Peyer's patch (tissue), 4 donors: ENCODE results near the gene SPINK14. TPM values are rescaled to one million over a fixed set of nuclear protein-coding genes. Genes with fewer than 3 reads are reported as not detected.

ENCODE experiments used
- DNase-seq, 3 donors: peaks; one replicate each; pipeline ENCODE4 v3.0.0-alpha.2; 2017 to 2019
- H3K27ac ChIP-seq, 4 donors: fragments of 200-600 bp; sonication (generic); one replicate each; pipeline ENCODE4 v1.5.1; 2016 to 2019
- H3K27me3 ChIP-seq, 2 donors: fragments of 200-600 bp; sonication (generic); one replicate each; pipeline ENCODE4 v1.5.1; 2019
- H3K36me3 ChIP-seq, 3 donors: fragments of 200-600 bp; sonication (generic); one replicate each; pipeline ENCODE4 v1.5.1; 2016 to 2019
- H3K4me1 ChIP-seq, 4 donors: fragments of 200-600 bp; sonication (generic); one replicate each; pipeline ENCODE4 v1.5.1; 2016 to 2019
- H3K4me3 ChIP-seq, 4 donors: fragments of 200-600 bp; sonication (generic); 1 replicate in 3 of 4; 2 replicates in 1 of 4; pipeline ENCODE4 v1.5.1; 2016 to 2019; ENCODE audit warnings: mild to moderate bottlenecking in 1 of 4
- H3K9me3 ChIP-seq, 4 donors: fragments of 200-600 bp; sonication (generic); one replicate each; pipeline ENCODE4 v1.5.1; 2016 to 2019; ENCODE audit warnings: mild to moderate bottlenecking in 1 of 4
- POLR2A ChIP-seq, 2 donors: fragments of 450-650 bp; IDR thresholded peaks; one replicate each; pipeline ENCODE4 v1.5.1; 2017; ENCODE audit warnings: antibody characterized with exemption in 2 of 2, mild to moderate bottlenecking in 2 of 2, moderate library complexity in 2 of 2
- total RNA-seq, 4 donors: library from RNA; depleted of rRNA; stranded (reverse); fragments of >200 nt; gene quantifications; one replicate each; pipeline ENCODE4 v1.1.0, GENCODE V29; 2016
- TF ChIP-seq, protein P1 (sequence below), 6 experiments: fragments of 450-650 bp in 4 of 6; fragments of 200-600 bp in 2 of 6; sonication (generic) in 1 of 6; IDR thresholded peaks; one replicate each; pipeline ENCODE4 v1.5.1; 2017 to 2019; ENCODE audit warnings: antibody characterized with exemption in 6 of 6, mild to moderate bottlenecking in 3 of 6, moderate library complexity in 1 of 6

The SPINK14 gene
- not detected for total RNA-seq

DNA sequence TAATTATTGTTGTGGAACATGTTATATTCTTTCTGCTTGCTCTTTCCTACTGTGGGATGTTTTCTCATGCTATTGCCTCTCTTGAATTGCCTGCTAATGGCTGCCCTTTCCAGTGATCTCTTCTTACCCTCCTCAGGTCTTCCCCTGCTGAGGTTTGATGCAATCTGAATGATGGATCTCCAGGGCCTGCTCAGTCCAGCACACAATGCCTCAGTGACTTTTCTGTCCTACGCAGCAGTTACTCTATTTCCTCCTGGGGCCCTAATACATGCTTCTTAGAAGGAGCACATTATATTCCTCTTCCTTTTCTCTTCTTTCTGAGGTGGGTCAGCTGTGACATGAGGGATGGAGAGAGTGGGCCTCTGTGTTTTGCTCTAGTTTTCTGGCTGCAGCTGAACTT is at the start of gene SPINK14:
TSS of gene SPINK14 (plus strand) at position 301 of the 400 bp plus-strand sequence. CDS start 1,187 bp downstream, outside the sequence.
- TF ChIP-seq, protein P1, sequence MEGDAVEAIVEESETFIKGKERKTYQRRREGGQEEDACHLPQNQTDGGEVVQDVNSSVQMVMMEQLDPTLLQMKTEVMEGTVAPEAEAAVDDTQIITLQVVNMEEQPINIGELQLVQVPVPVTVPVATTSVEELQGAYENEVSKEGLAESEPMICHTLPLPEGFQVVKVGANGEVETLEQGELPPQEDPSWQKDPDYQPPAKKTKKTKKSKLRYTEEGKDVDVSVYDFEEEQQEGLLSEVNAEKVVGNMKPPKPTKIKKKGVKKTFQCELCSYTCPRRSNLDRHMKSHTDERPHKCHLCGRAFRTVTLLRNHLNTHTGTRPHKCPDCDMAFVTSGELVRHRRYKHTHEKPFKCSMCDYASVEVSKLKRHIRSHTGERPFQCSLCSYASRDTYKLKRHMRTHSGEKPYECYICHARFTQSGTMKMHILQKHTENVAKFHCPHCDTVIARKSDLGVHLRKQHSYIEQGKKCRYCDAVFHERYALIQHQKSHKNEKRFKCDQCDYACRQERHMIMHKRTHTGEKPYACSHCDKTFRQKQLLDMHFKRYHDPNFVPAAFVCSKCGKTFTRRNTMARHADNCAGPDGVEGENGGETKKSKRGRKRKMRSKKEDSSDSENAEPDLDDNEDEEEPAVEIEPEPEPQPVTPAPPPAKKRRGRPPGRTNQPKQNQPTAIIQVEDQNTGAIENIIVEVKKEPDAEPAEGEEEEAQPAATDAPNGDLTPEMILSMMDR (IDR thresholded peaks at IDR 0.05) = no peak
- TF ChIP-seq POLR2A (IDR thresholded peaks at IDR 0.05) = no peak
- H3K27ac ChIP-seq = no peak within 1 kb of the TSS
- no peak within 1 kb of the TSS for H3K4me3 ChIP-seq
- no peaks in the 10 kb centered on the region for H3K9me3 ChIP-seq
- no peaks in the 10 kb centered on the region for H3K4me1 ChIP-seq
- no peaks in the 10 kb centered on the region for H3K36me3 ChIP-seq
- H3K27me3 ChIP-seq = no peaks in the 10 kb centered on the region
- DNase-seq = no peak

GRCh38 chr5:148120317-148120716 is 48.0 kb upstream of the SPINK14 start:
- H3K27ac ChIP-seq = no peak overlapping the region
- no peak overlapping the region for H3K4me3 ChIP-seq
- no peaks in the 10 kb centered on the region for H3K4me1 ChIP-seq
- H3K36me3 ChIP-seq = no peaks in the 10 kb centered on the region
- TF ChIP-seq, protein P1 (IDR thresholded peaks at IDR 0.05) = no peak
- no peak for TF ChIP-seq POLR2A (IDR thresholded peaks at IDR 0.05)
- H3K27me3 ChIP-seq = no peaks in the 10 kb centered on the region
- no peak for DNase-seq
- H3K9me3 ChIP-seq = no peaks in the 10 kb centered on the region

DNA sequence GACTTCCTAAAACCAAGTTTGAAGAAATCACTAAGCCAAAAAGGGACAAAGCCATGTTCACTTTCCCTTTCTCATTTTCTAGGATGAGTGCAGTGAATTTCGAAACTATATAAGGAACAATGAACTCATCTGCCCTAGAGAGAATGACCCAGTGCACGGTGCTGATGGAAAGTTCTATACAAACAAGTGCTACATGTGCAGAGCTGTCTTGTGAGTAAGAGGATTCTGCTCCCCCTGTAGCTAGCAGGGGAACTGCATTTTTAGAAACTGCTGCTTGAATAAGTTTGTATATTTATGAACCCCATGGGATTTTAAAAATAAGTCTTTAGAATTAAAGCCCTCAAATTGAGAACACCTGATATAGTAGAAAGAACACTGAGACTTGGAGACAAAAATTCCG is 42.7 kb upstream of the SPINK14 start:
- H3K36me3 ChIP-seq = no peaks in the 10 kb centered on the region
- no peaks in the 10 kb centered on the region for H3K9me3 ChIP-seq
- DNase-seq = no peak
- no peak for TF ChIP-seq POLR2A (IDR thresholded peaks at IDR 0.05)
- TF ChIP-seq, protein P1 (IDR thresholded peaks at IDR 0.05) = no peak
- H3K4me1 ChIP-seq = no peaks in the 10 kb centered on the region
- no peak overlapping the region for H3K27ac ChIP-seq
- no peak overlapping the region for H3K4me3 ChIP-seq
- no peaks in the 10 kb centered on the region for H3K27me3 ChIP-seq

DNA sequence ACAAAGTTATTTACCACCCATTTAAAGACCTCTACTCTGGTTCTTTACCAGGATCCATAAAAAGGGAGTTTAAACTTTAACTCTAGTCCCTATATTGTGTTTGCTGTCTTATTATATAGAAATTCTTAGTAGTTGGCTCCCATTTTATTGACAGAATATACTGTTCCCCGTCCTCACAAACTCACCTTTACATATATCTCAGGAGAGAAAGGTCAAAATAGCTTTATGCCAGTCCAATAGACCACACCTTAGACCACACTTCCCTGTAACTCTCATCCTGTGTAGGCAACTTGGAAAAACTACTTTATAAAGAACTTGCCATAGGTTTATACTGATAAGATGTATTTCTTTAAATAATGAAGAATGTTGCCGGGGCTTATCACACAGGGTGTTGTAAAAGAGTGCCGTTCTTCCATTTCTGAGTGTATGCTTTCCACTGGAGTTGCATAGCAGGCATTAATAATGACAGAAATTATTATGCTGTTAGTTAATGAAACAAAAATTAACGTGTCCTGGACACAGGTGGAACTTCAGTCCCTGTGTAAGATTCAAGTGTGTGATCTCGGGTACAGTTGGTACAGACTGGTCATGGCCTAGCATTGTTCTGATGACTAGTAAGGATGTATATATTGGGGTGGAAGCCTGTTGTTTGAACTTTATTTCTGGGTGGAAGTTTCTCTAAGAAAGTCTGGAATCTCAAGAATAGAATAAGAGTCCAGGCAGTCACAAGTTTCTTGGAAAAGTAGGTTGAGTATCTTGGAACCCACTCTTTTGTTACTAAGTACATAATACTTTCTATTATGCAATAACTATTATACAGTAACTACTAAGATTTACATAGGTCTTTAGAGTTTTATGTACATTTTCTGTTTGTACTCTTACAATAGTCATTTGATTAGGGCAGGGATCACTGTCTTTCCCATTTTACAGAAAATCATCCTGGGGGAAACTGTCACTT is 33.0 kb upstream of the SPINK14 start:
- Histone ChIP-seq H3K36me3 (no peaks in the 10 kb centered on the region), H3K4me1 (no peaks in the 10 kb centered on the region), H3K4me3 (no peak overlapping the region), H3K27me3 (no peaks in the 10 kb centered on the region), H3K9me3 (no peaks in the 10 kb centered on the region), H3K27ac (no peak overlapping the region)
- TF ChIP-seq, protein P1 (IDR thresholded peaks at IDR 0.05) = no peak
- no peak for TF ChIP-seq POLR2A (IDR thresholded peaks at IDR 0.05)
- no peak for DNase-seq

- H3K27ac ChIP-seq = no peak overlapping the region
- H3K9me3 ChIP-seq = no peaks in the 10 kb centered on the region
- H3K4me1 ChIP-seq = no peaks in the 10 kb centered on the region
- no peaks in the 10 kb centered on the region for H3K27me3 ChIP-seq
- no peak for DNase-seq
- no peak overlapping the region for H3K4me3 ChIP-seq
- no peaks in the 10 kb centered on the region for H3K36me3 ChIP-seq
- TF ChIP-seq, protein P1 (IDR thresholded peaks at IDR 0.05) = no peak
- no peak for TF ChIP-seq POLR2A (IDR thresholded peaks at IDR 0.05)
Observed at GRCh38 chr5:148140846-148141245, 27.5 kb upstream of the SPINK14 start.
